ENCODE results near the gene RYR3.

- TF ChIP-seq RAD21 (CRISPR knock-in tag; IDR thresholded peaks at IDR 0.05) (no peak), FOXM1 (CRISPR knock-in tag; IDR thresholded peaks at IDR 0.05) (no peak)
Observed at GRCh38 chr15:33860754-33861153, 550.0 kb downstream of the RYR3 start.

Measured in HepG2 (cell line).